Right lung (tissue), 5 donors: Measurements from ENCODE around the gene ELOVL6. TPM values are rescaled to one million over a fixed set of nuclear protein-coding genes. Genes with fewer than 3 reads are reported as not detected.
"Not testable (repeated sequence)": the region's sequence is repeated elsewhere in the genome, so short reads cannot be mapped to it uniquely, and the experiment has no call there.

ENCODE experiments used
- DNase-seq, 2 donors: peaks; one replicate each; pipeline ENCODE4 v3.0.0-alpha.2; 2013
- polyA plus RNA-seq, 5 donors: library from polyadenylated mRNA; unstranded; fragments of 120-200 nt; gene quantifications; one replicate each; pipeline versions ENCODE4 v1.2.1 to v1.2.3, GENCODE V29; 2013; ENCODE audit warnings: inconsistent platforms in 1 of 5, low replicate concordance in 1 of 5; ENCODE audit not compliant: insufficient read length in 5 of 5, insufficient read depth in 1 of 5

ELOVL6 gene
- polyA plus RNA-seq, 5 donors = 10.1 to 16.6 (median 10.5) TPM

- DNase-seq = no peak
Observed at GRCh38 chr4:110163327-110164069, 34.9 kb downstream of the ELOVL6 start.

GRCh38 chr4:110160618-110161017 lies 37.8 kb downstream of the ELOVL6 start:
- no peak for DNase-seq

- no peak for DNase-seq
Observed at GRCh38 chr4:110159541-110159940, 38.9 kb downstream of the ELOVL6 start.

GRCh38 chr4:110157580-110157979 lies 40.8 kb downstream of the ELOVL6 start:
- no peak for DNase-seq

- not testable (repeated sequence) for DNase-seq
Observed at GRCh38 chr4:110157166-110157565, 41.2 kb downstream of the ELOVL6 start.

- no peak for DNase-seq
Observed at GRCh38 chr4:110156442-110156841, 42.0 kb downstream of the ELOVL6 start.

- DNase-seq = no peak
Observed at GRCh38 chr4:110155654-110156053, 42.8 kb downstream of the ELOVL6 start.

- no peak for DNase-seq
Observed at GRCh38 chr4:110154582-110154981, 43.8 kb downstream of the ELOVL6 start.

GRCh38 chr4:110152386-110152785 lies 46.0 kb downstream of the ELOVL6 start:
- no peak for DNase-seq

- DNase-seq = no peak
Observed at GRCh38 chr4:110149089-110149488, 49.3 kb downstream of the ELOVL6 start.

- no peak for DNase-seq
Observed at GRCh38 chr4:110142461-110142860, 56.0 kb downstream of the ELOVL6 start.

GRCh38 chr4:110139815-110140214 lies 58.6 kb downstream of the ELOVL6 start:
- no peak for DNase-seq

GRCh38 chr4:110139111-110139510 lies 59.3 kb downstream of the ELOVL6 start:
- DNase-seq = no peak

GRCh38 chr4:110138551-110138950 lies 59.9 kb downstream of the ELOVL6 start:
- DNase-seq = no peak

GRCh38 chr4:110137829-110138228 lies 60.6 kb downstream of the ELOVL6 start:
- no peak for DNase-seq

GRCh38 chr4:110135523-110135922 lies 62.9 kb downstream of the ELOVL6 start:
- no peak for DNase-seq

GRCh38 chr4:110135076-110135475 lies 63.3 kb downstream of the ELOVL6 start:
- DNase-seq = no peak

- no peak for DNase-seq
Observed at GRCh38 chr4:110134269-110134869, 64.0 kb downstream of the ELOVL6 start.

- no peak for DNase-seq
Observed at GRCh38 chr4:110132816-110133719, 65.3 kb downstream of the ELOVL6 start.

GRCh38 chr4:110131916-110132315 lies 66.5 kb downstream of the ELOVL6 start:
- no peak for DNase-seq

- no peak for DNase-seq
Observed at GRCh38 chr4:110130576-110131358, 67.6 kb downstream of the ELOVL6 start.

- DNase-seq = no peak
Observed at GRCh38 chr4:110129544-110129943, 68.9 kb downstream of the ELOVL6 start.
